IgD-negative memory B cell (primary cell): ENCODE measurements around the gene ZNF808. TPM values are rescaled to one million over a fixed set of nuclear protein-coding genes. Genes with fewer than 3 reads are reported as not detected.
"Not testable (repeated sequence)": the region's sequence is repeated elsewhere in the genome, so short reads cannot be mapped to it uniquely, and the experiment has no call there.

Experiments
- H3K27ac Mint-ChIP-seq, 3 donors: one replicate each; pipeline ENCODE4 v1.8.0; 2020 to 2022; ENCODE audit warnings: mild to moderate bottlenecking in 3 of 3, mixed read lengths in 3 of 3, moderate library complexity in 1 of 3
- H3K27me3 Mint-ChIP-seq: one replicate; pipeline ENCODE4 v1.8.0; 2021; ENCODE audit warnings: mixed read lengths
- H3K36me3 Mint-ChIP-seq: one replicate; pipeline ENCODE4 v1.8.0; 2020; ENCODE audit warnings: mild to moderate bottlenecking, mixed read lengths
- H3K4me1 Mint-ChIP-seq, 3 donors: one replicate each; pipeline ENCODE4 v1.8.0; 2020 to 2022; ENCODE audit warnings: mixed read lengths in 3 of 3, mild to moderate bottlenecking in 1 of 3
- H3K4me3 Mint-ChIP-seq, 4 donors: one replicate each; pipeline ENCODE4 v1.8.0; 2020 to 2022; ENCODE audit warnings: mild to moderate bottlenecking in 4 of 4, mixed read lengths in 4 of 4, moderate library complexity in 3 of 4
- H3K9me3 Mint-ChIP-seq, 3 donors: one replicate each; pipeline ENCODE4 v1.8.0; 2020 to 2021; ENCODE audit warnings: mixed read lengths in 3 of 3, mild to moderate bottlenecking in 1 of 3
- polyA plus RNA-seq: library from polyadenylated mRNA; unstranded; fragments of 300-500 nt; fragmentation: Illumina TruSeq; gene quantifications from one replicate; pipeline ENCODE4 v1.2.3, GENCODE V29; 2021

ZNF808 gene
- polyA plus RNA-seq, 1 donor from 2014 or later = 8.8 TPM

DNA sequence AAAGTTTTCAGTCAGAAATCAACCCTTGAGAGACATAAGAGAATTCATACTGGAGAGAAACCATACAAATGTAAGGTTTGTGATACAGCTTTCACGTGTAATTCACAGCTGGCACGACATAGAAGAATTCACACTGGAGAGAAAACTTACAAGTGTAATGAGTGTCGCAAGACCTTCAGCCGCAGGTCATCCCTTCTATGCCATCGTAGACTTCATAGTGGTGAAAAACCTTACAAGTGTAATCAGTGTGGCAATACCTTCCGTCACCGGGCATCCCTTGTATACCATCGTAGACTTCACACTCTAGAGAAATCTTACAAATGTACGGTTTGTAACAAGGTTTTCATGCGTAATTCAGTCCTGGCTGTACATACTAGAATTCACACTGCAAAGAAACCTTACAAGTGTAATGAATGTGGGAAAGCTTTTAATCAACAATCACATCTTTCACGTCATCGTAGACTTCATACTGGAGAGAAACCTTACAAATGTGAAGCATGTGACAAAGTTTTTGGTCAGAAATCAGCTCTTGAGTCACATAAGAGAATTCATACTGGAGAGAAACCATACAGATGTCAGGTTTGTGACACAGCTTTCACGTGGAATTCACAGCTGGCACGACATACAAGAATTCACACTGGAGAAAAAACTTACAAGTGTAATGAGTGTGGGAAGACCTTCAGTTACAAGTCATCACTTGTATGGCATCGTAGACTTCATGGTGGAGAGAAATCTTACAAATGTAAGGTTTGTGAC, 26.9 kb downstream of the ZNF808 start:
- Mint-ChIP-seq H3K4me1 (peaks cover 0 to 1% (median 0%) of the 10 kb centered on the region in 3 donors), H3K36me3 (peaks cover 45% of the 10 kb centered on the region), H3K27ac (no peak overlapping the region), H3K4me3 (no peak overlapping the region), H3K27me3 (no peaks in the 10 kb centered on the region), H3K9me3 (peaks cover 25 to 48% (median 44%) of the 10 kb centered on the region in 3 donors)

DNA sequence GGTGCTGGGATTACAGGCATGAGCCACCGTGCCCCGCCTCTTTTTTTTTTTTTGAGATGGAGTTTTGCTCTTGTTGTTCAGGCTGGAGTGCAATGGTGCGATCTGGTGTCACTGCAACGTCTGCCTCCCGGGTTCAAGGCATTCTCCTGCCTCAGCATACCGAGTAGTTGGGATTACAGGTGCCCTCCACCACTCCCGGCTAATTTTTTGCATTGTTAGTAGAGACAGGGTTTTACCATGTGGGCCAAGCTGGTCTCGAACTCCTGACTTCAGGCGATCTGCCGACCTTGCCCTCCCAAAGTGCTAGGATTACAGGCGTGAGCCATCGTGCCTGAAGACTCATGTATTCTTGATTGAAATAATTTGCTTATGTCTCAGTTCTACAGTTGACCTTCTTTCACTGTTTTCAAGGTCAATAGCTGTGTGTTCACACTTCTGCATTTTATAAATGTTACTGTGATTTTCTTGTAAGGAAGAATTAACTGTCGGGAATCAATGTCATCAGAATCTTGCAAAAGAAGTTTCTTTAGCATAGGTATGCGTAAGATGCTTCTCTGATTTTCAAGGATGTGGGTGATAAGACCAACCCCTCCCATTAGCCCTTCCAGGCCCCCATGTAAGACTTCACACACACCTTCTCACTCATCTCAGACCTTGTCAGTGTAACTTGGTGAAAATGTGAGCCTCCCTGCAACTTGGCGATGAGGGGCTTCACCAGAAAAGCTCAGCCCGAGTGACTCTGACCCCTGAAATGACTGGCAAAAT, 29.9 kb downstream of the ZNF808 start:
- Mint-ChIP-seq H3K36me3 (peaks cover 41% of the 10 kb centered on the region), H3K4me1 (peaks cover 0 to 1% (median 0%) of the 10 kb centered on the region in 3 donors), H3K27me3 (no peaks in the 10 kb centered on the region), H3K27ac (peak overlapping the region in 1 of 3 donors; percentile 57), H3K9me3 (peaks cover 28 to 54% (median 47%) of the 10 kb centered on the region in 3 donors), H3K4me3 (no peak overlapping the region)

DNA sequence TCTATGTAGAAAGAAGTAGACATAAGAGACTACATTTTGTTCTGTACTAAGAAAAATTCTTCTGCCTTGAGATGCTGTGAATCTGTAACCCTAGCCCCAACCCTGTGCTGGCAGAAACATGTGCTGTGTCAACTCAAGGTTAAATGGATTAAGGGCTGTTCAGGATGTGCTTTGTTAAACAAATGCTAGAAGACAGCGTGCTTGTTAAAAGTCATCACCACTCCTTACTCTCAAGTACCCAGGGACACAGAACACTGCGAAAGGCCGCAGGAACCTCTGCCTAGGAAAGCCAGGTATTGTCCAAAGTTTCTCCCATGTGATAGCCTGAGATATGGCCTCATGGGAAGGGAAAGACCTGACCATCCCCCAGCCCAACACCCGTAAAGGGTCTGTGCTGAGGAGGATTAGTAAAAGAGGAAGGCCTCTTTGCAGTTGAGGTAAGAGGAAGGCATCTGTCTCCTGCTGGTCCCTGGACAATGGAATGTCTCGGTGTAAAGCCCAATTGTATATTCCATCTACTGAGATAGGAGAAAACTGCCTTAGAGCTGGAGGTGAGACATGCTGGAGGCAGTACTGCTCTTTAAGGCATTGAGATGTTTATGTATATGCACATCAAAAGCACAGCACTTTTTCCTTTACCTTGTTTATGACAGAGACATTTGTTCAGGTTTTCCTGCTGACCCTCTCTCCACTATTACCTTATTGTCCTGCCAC, 31.4 kb downstream of the ZNF808 start:
- Mint-ChIP-seq H3K36me3 (peaks cover 33% of the 10 kb centered on the region), H3K4me3 (peak overlapping the region in 2 of 4 donors; percentile 47 to 52), H3K9me3 (peaks cover 21 to 46% (median 41%) of the 10 kb centered on the region in 3 donors)
- not testable (repeated sequence) for H3K27me3 Mint-ChIP-seq, H3K27ac Mint-ChIP-seq, H3K4me1 Mint-ChIP-seq

DNA sequence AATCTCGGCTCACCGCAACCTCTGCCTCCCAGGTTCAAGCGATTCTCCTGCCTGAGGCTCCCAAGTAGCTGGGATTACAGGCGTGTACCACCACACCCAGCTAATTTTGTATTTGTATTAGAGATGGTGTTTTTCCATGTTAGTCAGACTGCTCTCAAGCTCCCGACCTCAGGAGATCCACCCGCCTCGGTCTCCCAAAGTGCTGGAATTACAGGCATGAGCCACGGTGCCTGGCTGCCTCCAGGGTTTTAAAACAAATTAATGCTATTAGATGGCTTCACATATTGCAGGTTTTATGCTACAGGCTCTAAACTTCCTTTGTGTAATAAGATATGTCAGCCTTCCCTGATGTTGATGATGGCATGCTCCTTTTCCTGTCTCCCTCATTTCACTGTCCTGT, 34.1 kb downstream of the ZNF808 start:
- H3K27me3 Mint-ChIP-seq, H3K4me1 Mint-ChIP-seq, H3K27ac Mint-ChIP-seq, H3K4me3 Mint-ChIP-seq: not testable (repeated sequence)
- peaks cover 13 to 42% (median 30%) of the 10 kb centered on the region in 3 donors for H3K9me3 Mint-ChIP-seq
- H3K36me3 Mint-ChIP-seq = peaks cover 23% of the 10 kb centered on the region

DNA sequence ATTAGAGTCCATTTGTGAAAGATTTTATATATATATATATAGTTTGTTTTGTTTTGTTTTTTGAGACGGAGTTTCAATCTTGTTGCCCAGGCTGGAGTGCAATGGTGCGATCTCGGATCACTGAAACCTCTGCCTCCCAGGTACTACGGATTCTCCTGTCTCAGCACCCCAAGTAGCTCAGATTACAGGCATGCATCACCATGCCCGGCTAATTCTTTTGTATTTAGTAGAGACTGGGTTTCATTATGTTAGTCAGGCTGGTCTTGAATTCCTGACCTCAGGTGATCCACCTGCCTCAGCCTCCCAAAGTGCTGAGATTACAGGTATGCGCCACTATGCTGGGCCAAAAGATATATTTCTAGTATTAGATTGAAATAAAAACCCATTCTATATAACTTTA, 38.7 kb downstream of the ZNF808 start:
- peak overlapping the region in 1 of 4 donors; percentile 17 for H3K4me3 Mint-ChIP-seq
- peaks cover 14% of the 10 kb centered on the region for H3K36me3 Mint-ChIP-seq
- peaks cover 11 to 28% (median 19%) of the 10 kb centered on the region in 3 donors for H3K9me3 Mint-ChIP-seq
- H3K27ac Mint-ChIP-seq = no peak overlapping the region
- H3K4me1 Mint-ChIP-seq = peaks cover 3 to 13% (median 7%) of the 10 kb centered on the region in 3 donors
- no peaks in the 10 kb centered on the region for H3K27me3 Mint-ChIP-seq

DNA sequence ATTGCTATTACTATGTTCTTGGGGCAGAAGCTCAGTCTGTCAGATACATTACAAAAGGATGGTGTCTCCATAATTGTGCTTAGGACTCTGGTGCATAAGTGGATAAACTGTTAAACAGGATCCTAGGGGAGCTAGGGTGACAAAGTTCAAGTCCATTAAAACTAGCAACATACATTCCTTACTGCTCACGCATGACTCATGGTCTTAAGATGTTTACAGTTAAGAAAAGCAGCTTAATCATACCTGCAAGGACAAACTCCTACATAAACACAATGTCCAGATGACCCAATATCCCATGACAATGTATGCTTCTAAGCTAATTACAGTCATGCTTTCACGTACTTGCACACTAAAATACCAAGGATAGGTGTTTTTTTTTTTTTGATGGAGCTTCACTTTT, 39.1 kb downstream of the ZNF808 start:
- no peak overlapping the region for H3K4me3 Mint-ChIP-seq
- H3K27ac Mint-ChIP-seq = no peak overlapping the region
- H3K36me3 Mint-ChIP-seq = peaks cover 15% of the 10 kb centered on the region
- H3K27me3 Mint-ChIP-seq = no peaks in the 10 kb centered on the region
- peaks cover 9 to 28% (median 22%) of the 10 kb centered on the region in 3 donors for H3K9me3 Mint-ChIP-seq
- peaks cover 7 to 18% (median 12%) of the 10 kb centered on the region in 3 donors for H3K4me1 Mint-ChIP-seq

DNA sequence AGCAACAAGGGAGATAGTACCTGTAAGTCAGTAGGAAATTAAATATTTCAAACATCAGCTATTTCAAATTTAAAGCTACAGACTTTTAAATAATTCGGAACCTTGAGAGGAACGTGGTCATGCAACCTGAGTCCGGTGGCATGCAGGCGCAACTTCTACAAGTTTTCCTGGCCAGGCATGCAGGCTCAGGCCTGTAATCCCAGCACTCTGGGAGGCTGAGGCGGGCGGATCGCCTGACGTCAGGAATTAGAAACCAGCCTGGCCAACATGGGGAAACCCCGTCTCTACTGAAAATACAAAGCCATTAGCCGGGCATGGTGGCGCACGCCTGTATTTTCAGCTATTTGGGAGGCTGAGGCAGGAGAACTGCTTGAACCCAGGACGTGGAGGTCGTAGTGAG, 40.5 kb downstream of the ZNF808 start:
- Mint-ChIP-seq H3K9me3 (peaks cover 9 to 28% (median 26%) of the 10 kb centered on the region in 3 donors), H3K27ac (no peak overlapping the region), H3K27me3 (no peaks in the 10 kb centered on the region), H3K36me3 (peaks cover 14% of the 10 kb centered on the region), H3K4me1 (peaks cover 13 to 25% (median 17%) of the 10 kb centered on the region in 3 donors), H3K4me3 (no peak overlapping the region)

DNA sequence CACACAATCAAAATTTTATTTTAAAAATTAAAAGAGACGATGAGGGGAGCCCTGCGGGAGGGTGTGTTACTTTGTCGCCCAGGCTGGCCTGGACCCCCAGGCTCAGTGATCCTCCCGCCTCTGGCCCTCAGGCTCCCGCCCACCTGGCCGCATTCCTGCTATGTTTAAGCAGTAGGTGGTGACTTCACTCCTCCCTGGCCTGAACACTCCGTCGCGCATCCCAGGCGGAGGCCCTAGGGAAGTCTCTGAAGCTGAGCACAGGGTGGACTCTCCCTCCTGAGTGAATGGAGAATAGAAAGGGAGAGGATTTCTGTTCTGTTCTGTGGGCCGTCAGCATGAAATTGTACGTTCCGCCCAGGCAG, 42.2 kb downstream of the ZNF808 start:
- not testable (repeated sequence) for H3K27me3 Mint-ChIP-seq
- Mint-ChIP-seq H3K9me3 (peaks cover 6 to 32% (median 30%) of the 10 kb centered on the region in 3 donors), H3K27ac (peak overlapping the region; percentile 88 to 96 (median 91)), H3K4me3 (peak overlapping the region; percentile 94 to 98 (median 96)), H3K36me3 (peaks cover 18% of the 10 kb centered on the region), H3K4me1 (peaks cover 15 to 26% (median 17%) of the 10 kb centered on the region in 3 donors)

DNA sequence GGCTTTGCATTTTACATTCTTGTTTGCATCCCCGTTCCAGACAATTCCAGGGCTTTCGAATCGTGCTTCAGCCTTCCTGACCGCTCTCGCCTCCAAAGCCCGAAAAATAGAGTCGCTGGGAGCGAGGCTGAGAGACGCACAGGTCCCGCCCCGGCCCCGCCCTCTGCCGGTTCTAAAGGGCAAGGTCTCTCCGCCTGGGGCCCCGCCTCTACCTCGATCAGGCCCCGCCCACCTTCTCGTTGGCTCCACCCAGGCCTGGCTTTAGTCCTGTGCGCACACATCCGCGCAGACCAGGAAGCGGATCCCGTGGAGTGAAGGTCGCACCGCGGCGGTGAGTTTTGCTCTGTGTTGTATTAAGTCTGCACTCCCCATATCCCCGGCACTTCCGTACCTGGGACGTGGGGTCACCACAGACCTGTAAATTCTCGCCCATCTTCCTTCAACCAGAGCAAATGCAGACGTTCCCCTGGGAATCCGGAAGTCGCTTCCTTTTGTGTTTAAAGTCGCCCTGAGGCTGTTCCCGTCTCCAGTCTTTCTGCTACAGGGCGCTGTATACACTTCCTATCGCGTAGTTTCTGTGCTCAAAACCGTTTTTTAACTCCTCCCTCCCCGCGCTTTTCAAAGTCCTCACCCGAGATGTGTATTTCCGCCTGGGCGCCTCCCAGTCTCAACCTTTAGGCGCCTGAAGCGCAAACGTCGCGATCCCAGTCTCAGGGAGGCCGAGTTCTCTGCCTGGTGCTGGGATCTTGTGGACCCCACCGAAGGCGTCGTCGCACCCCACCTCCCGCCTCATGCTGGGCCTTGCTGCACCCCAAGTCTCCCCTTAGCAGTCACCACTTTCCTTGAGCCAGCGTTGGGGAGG, 42.8 kb downstream of the ZNF808 start, which contains the start of gene ZNF701:
TSS of gene ZNF701 (plus strand) at position 288 of the 862 bp plus-strand sequence. CDS start 3,861 bp downstream, outside the sequence.
- Mint-ChIP-seq H3K4me3 (peak within 1 kb of the TSS; percentile 94 to 98 (median 96)), H3K36me3 (peaks cover 22% of the 10 kb centered on the region), H3K9me3 (peaks cover 6 to 33% (median 30%) of the 10 kb centered on the region in 3 donors), H3K27me3 (no peaks in the 10 kb centered on the region), H3K27ac (peak within 1 kb of the TSS; percentile 88 to 96 (median 91)), H3K4me1 (peaks cover 15 to 26% (median 17%) of the 10 kb centered on the region in 3 donors)

DNA sequence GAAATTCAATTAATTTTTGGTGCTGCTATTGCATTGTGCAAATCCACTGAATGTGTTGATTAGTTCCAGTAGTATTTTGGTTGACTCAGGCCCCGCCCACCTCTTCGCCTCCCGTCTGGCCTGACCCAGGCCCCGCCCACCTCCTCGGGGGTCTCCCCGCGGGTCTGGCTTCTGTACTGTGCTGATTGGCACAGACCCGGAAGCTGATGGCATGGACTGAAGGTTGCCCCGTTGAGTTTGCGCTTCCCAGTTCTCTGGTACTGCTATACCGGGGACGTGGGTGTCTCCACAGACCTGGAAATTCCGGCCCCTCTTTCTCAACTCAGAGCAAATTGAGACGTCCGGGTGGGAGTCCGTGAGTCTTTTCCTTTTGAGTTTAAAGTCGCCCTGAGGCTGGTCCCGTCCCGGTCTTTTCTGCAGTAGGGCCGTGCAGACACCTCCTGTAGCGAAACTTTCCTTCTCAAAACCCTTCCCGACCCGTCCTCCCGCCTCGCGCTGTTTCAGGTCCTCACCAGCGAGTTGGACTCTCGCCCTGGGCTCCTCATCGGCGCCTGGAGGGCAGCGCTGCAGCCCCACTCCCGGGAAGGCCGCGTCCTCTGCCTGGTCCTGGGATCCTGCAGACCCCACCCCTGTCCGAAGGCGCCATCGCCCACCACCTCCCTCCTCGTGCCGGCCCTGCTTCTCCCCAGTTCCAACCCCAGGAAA, 57.4 kb downstream of the ZNF808 start:
- H3K27me3 Mint-ChIP-seq = no peaks in the 10 kb centered on the region
- no peak overlapping the region for H3K27ac Mint-ChIP-seq
- H3K4me1 Mint-ChIP-seq = no peaks in the 10 kb centered on the region
- peaks cover 9 to 30% (median 23%) of the 10 kb centered on the region in 3 donors for H3K9me3 Mint-ChIP-seq
- H3K4me3 Mint-ChIP-seq = no peak overlapping the region
- peaks cover 34% of the 10 kb centered on the region for H3K36me3 Mint-ChIP-seq

DNA sequence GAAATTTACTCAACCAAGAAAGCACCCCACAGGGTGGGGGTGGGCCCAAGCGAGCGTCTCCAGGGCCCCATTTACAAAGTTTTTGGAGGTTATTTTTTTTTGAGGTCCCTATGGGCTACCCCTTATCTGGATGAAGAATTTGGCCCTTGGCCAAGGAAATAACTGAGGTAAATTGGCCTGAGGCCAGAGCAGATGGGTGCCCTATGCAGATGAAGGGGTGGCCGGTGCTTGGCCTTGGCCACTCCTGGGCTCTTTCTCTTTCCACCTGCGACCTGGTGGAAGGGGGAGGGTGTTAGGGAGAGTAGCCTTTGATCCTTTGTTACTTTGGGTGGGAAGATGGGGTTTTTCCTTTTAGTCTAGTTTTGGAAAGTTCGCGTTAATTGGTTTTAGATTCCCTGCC, 58.1 kb downstream of the ZNF808 start:
- Mint-ChIP-seq H3K27me3 (no peaks in the 10 kb centered on the region), H3K36me3 (peaks cover 35% of the 10 kb centered on the region), H3K4me1 (no peaks in the 10 kb centered on the region), H3K4me3 (no peak overlapping the region), H3K9me3 (peaks cover 9 to 28% (median 23%) of the 10 kb centered on the region in 3 donors), H3K27ac (peak overlapping the region in 1 of 3 donors; percentile 24)

DNA sequence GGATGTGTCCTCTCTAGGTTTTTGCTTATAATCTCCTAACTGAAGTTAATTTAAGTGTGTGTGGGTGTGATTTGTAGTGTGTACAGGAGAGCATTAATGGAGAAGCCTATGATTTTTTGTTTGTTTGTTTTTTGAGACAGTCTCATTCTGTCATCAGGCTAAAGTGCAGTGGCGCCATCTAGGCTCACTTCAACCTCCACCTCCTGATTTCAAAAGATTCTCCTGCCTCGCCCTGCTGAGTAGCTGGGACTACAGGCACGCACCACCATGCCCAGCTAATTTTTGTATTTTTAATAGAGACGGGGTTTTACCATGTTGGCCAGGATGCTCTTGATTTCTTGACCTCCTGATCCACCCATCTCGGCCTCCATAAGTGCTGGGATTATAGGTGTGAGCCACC, 63.3 kb downstream of the ZNF808 start:
- H3K4me1 Mint-ChIP-seq = no peaks in the 10 kb centered on the region
- peaks cover 22% of the 10 kb centered on the region for H3K36me3 Mint-ChIP-seq
- peaks cover 0 to 9% (median 3%) of the 10 kb centered on the region in 3 donors for H3K9me3 Mint-ChIP-seq
- peak overlapping the region in 2 of 4 donors; percentile 39 to 52 for H3K4me3 Mint-ChIP-seq
- no peaks in the 10 kb centered on the region for H3K27me3 Mint-ChIP-seq
- no peak overlapping the region for H3K27ac Mint-ChIP-seq

DNA sequence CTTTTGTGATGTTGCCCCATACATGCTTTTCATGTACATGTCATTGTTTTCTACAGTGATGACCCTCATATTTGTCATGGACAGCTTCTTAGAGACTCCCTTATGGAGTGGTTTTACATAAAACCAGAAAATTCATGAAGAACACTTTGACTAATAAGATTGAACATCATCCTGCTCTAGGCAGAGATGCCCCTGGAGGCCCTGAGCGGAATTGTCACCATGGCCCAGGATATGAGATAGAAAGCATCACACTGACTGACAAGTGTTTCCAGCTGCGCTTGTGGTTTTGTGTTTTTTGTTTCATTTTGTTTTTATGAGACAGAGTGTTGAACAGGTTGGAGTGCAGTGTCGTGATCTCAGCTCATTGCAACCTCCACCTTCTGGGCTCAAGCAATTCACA, 64.8 kb downstream of the ZNF808 start:
- no peaks in the 10 kb centered on the region for H3K4me1 Mint-ChIP-seq
- H3K9me3 Mint-ChIP-seq = peaks cover 5 to 18% (median 8%) of the 10 kb centered on the region in 3 donors
- H3K27me3 Mint-ChIP-seq = no peaks in the 10 kb centered on the region
- H3K36me3 Mint-ChIP-seq = peaks cover 24% of the 10 kb centered on the region
- no peak overlapping the region for H3K4me3 Mint-ChIP-seq
- no peak overlapping the region for H3K27ac Mint-ChIP-seq
